NOMO-1 (cell line): ENCODE data around the gene VCX3B.
"Not testable (repeated sequence)": the region's sequence is repeated elsewhere in the genome, so short reads cannot be mapped to it uniquely, and the experiment has no call there.

ENCODE experiments used
- DNase-seq, 2 experiments: peaks; one replicate each; lab custom pipeline; 2025; ENCODE audit not compliant: unreplicated experiment in 2 of 2; lab: John Stamatoyannopoulos, UW

The VCX3B gene

DNA sequence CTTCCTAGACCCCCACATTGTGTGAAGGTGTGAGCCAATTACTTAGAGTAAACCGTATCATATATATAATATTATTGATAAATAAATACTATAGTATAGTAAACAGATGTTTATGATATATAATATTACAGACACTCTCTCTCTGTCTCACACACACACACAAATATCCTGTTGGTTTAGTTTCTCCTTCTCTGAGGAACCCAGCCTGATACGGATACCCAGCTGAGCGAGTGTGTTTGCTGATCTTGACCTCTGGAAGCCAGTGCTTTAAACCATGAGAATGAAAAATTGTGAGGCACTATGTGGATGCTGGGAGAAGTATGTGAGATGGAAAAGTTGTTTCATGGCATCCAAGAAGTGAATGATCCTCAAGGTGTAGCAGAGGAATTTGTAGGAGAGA, at the start of gene VCX3B:
TSS of gene VCX3B (plus strand) at position 301 of the 400 bp plus-strand sequence. CDS start 621 bp downstream, outside the sequence.
- DNase-seq = not testable (repeated sequence)

DNA sequence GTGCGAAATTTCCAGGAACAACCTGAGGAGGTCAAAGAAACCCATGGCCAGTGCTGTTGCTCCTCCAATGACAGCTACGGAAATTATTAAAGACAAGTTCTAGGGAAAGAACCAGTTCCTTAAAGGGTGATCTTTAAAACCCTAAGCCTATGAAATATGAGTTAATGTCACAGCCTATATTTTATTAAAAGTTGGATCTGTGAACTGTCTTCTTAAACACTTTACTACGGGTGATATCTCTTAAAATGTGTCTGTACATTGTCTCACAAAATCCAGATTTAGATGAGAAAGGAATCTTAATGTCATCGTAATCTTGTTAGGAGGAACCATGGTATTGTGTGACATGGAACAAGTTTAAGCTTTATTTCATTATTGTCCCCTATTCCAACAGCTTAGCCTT, 46.3 kb upstream of the VCX3B start:
- no peak for DNase-seq

DNA sequence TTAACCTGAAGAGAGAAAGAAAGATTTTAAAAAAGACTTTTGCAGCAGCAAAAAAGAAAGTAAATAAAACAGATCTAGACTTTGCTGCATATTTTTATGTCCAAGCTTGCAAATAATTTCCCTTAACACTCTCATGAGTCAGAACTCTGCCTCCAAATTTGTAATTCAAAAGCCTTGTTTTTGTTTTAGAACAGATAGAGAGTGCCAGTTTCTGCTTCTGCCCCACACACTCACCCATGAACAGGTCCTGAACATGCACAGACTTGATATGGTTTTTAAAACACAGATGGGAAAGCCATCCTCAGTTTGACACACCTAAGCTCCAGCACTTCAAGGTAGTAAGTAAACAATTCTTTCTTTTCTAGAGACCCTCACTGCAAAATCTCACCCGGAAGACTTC, 39.7 kb upstream of the VCX3B start:
- no peak for DNase-seq

DNA sequence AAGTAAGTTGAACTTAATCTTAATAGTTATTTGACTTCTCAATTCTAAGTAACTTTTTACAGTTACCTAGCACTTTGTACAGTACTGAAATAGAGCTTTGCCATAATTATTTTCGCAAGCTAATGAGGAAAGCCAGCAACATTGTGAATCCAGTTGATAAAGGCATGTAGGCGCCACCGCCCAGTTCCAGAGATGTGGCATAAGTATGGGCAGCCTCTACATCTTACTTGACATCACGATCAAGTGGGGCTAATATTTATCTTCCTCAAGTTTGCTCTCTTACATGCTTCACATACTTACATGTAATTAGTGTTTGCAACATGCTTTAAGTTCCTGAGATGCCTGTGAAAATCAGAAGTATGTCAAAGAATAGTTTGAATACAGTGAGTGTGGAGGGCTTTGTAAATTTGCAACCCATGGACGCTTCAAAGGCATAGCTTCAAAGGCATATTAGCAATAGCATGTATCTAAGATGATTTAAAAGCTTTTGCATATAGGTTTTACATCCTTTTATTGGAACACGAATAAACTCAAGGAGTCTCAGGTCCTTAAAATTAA, 34.9 kb upstream of the VCX3B start:
- DNase-seq = no peak

DNA sequence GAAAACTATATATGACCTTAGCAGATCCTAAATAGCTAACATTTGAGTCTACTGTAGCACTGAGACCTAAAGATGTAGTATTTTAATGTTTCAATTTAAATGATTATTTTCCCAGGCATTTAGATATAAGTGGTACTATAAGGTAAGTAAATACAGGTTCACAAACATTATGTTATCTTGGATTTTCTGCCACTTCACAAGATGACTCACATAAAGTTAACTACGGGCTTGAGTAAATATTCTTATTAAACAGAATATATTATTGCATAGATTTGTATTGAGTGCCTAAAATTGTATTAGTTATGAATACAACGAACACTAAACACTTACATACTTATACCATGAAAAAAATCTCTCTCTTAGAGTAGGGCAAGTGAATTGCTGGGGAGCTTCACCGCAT, 34.2 kb upstream of the VCX3B start:
- no peak for DNase-seq

DNA sequence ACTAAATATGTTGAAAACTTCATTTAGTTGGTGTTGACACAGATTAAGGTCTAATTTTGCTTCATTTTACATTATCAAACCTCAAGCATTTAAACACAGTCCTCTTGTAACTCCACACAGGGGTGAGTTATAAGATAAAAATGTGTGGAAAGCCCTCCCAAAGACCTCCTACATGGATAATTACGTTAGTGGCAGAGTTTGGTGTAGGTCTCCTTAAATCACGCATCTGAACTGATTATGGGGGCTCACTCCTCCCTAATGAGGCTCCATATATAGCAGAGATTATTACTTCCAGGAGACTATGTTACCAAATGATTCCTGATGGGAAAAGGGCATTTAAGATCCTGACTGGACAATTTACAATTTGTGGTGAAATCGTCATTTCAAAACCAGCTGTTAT, 32.2 kb upstream of the VCX3B start:
- no peak for DNase-seq

DNA sequence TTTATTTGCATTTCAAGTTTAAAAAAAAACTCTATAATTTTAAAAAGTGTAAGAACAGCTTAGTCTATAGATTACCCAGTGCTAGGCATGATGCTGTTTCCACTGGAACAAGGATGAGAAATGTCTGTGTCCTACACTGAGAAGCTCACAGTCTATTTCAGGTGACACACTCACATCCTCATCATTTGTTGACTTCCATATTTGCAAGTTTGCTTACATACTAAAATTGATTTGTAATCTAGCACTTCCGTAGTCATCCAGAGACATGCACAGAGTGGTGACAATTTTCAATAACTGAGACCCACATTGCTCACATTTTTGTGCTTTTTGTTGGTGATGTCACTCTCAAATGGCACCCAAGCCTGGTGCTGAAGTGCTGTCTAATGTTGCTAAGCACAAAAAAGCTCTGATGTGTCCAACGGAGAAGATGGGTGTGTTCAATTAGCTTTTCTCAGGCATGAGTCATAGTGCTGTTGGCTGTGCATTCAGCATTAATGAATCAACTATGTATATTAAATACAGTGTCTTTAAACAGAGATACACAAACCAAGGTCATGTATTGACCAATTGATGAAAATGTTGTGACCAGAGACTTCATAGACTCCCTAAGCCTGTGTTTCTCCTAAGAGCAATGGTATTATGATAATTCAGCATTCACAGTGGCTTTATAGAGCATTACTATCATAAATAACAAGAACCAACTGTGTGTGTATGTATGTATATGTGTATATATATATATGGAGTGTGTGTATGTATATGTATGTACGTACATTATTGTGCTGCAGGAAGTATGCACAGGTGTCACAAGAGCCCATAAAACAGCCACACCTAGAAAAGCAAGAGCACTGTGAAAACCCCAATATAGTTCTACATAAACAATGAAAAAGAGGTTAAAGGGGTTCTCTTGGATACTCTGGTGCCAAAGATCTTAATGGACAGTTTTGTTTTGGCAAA, 31.2 kb upstream of the VCX3B start:
- no peak for DNase-seq

DNA sequence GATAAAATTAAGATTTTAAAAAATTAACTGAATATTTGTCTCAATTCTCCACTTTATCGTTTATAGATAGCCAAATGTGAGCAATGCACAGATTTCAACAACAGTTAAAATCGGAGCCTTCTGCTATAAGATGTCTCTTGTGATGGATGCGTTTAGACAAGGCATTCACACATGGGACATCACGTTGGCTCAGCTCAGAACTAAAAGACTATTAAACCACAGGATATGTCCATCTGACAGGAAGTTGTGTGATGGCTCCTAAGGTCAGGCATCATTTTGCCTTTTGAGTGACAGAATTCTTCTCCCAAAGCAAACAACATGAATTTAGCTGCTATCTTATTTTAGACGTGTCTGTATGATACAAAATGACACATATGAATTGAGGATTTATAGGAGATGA, 17.3 kb upstream of the VCX3B start:
- no peak for DNase-seq

DNA sequence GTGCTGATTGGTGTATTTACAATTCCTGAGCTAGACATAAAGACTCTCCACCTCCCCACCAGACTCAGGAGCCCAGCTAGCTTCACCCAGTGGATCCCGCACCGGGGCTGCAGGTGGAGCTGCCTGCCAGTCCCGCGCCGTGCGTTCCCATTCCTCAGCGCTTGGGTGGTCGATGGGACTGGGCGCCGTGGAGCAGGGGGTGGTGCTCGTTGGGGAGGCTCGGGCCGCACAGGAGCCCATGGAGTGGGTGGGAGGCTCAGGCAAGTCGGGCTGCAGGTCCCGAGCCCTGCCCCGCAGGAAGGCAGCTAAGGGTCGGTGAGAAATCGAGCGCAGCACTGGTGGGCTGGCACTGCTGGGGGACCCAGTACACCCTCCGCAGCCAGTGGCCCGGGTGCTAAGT, 12.3 kb upstream of the VCX3B start:
- DNase-seq = not testable (repeated sequence)

DNA sequence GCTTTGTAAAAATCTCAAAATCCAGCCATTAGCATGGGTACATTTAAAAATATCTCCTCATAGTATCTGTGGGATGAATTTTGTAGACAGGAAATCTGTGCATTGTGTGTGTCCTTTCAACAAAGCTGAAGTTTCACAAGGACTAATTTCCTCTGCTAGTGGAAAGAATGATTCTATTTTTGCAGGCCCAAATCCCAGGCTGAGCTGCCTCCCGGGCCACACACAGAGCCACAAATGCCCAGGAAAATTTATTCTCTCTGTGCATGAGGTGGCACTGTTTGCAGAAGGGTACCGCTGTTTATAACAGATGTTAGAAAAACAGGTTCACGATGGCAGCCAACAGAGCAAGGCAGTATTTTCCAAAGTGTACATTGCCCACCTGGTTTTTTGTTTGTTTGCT, 11.0 kb upstream of the VCX3B start:
- DNase-seq = no peak

DNA sequence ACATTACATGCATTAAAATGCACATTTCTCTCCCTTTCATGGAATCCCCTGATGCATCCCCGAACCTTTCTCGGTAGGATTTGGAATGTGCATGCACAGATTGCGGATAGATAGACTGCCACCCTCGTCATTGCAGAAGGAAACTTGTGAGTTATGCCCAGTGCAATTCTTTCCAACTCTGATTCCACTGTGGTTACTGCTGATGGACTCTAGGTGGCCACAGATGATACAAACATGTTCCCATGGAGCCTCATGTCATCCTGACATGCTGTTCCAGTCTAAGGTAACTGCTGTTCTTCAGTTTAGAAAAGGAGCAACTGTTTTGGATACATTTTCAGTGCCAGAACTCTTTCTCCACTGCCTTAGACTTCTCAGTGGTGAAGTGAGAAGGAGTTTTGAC, 9.1 kb upstream of the VCX3B start:
- DNase-seq = no peak

DNA sequence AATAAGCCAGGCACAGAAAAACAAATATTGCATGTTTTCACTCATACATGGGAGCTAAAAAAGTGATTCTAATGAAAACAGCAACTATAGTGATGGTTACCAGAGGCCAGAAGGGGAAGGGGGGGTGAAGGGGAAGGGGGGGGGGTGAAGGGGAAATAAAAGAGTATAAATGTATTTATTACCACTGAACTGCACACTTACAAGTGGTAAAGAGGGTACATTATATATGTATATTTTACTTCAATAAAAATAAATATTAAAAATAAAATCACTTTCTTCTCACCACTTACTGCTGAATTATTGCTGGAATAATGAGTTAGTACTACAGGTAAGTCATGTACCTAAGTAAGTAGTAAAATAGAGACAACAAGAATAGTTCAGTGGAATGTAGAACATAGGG, 2.1 kb upstream of the VCX3B start:
- no peak for DNase-seq

DNA sequence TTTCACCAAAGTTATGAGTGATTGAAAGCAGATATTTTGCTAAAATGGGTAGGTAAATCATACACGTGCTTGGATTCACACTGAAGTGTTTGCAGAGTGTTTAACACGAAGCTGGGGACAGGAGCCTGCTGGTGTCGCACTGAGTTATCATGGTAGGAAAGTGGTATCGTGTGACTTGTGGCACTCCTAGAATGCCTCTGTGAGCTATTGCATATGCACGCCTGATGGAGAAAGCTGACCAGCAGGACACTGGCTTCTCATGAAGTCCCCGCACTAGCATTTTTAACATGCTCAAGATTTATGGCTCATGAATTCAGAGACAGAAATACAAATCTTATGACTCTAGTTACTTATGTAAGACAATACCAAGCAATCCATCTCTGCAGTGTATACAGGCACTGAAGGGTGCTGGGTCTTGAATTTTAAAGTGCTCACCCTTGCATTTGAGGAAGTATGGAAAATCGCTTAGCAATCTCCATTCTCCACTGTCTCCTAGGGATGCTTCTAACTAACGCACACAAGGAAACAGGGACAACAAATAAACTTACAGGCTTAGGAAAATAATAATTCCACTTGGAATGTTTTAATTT, 19.8 kb downstream of the VCX3B start:
- no peak for DNase-seq

DNA sequence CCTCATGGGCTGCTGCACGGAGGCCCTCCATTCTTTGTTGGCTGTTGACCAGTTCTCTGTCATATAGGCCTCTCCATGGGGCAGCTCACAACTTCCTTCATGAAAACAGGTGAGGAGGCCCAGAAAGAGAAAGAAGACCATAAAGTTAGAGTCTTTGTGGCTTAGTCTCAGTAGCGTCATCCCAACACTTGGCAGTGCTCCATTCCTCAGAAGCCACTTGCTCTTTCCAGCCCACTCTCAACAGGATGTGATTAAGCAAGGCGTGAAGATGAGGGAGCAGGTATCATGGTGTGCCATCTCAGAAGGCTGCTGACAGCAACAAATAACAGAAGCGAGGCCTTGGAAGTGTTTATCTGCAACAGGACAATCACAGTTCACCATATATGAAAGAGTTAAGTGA, 30.4 kb downstream of the VCX3B start:
- not testable (repeated sequence) for DNase-seq

DNA sequence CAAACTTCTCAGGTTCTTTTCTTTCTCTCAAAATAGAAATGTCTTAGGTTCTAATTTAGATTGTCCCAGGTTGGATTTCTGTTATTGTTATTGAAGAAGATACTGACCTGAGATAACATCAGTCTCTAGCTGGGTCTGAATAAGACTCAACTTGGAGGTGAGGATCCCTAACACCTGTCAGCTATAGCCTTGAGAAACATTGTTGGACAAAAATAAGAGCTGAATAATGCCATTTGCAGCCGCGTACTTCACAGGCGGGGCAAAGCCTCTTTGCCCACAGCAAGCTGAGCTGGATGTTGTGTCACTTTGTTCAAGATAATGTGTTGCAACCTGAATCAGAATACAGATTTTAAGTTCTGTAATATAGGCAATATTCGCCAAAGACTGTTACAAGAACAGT, 35.6 kb downstream of the VCX3B start:
- DNase-seq = no peak

DNA sequence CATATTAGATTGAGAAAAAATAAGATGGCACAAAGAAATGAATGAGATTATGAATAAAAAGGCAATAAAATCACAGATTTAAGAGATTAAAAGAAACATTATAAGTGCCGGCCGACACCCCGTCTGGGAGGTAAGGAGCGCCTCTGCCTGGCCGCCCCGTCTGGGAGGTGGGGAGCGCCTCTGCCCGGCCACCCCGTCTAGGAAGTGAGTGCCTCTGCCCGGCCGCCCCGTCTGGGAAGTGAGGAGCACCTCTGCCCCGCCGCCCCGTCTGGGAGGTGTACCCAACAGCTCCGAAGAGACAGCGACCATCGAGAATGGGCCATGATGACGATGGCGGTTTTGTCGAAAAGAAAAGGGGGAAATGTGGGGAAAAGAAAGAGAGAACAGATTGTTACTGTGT, 37.5 kb downstream of the VCX3B start:
- not testable (repeated sequence) for DNase-seq

DNA sequence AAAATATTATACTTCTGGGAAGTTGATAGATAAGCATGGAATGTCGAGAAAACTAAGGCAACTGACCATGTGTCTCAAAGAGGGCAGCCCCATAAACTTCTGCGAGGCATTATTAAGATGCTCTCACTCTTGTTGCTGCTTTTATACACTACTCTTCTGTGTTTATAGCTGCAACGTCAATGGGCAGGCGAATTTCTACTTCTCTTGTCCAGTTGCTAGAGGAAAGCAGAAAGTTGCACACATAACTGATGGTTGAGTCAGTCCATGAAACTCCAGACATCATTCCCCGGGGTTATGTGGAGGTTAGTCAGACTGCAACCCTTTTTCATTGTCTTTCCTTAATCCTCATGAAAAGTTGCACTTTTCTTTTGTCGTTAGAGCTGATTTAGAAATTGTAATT, 39.8 kb downstream of the VCX3B start:
- DNase-seq = no peak
